Erythroblast (primary cell): ENCODE data around the gene ICAM2.
"Not testable (repeated sequence)": the region's sequence is repeated elsewhere in the genome, so short reads cannot be mapped to it uniquely, and the experiment has no call there.

ENCODE experiments used
- DNase-seq, 2 experiments: peaks; one replicate each; lab custom pipeline; 2025; lab: John Stamatoyannopoulos, UW
- GATA1 ChIP-seq: IDR thresholded peaks from 2 replicates; pipeline ENCODE4 v1.6.1; 2011; ENCODE audit warnings: low read depth, mild to moderate bottlenecking, control low read depth, low read length, moderate library complexity
- POLR2A ChIP-seq: IDR thresholded peaks from 2 replicates; pipeline ENCODE4 v1.6.1; 2011; ENCODE audit warnings: mild to moderate bottlenecking, low read length

ICAM2 gene

DNA sequence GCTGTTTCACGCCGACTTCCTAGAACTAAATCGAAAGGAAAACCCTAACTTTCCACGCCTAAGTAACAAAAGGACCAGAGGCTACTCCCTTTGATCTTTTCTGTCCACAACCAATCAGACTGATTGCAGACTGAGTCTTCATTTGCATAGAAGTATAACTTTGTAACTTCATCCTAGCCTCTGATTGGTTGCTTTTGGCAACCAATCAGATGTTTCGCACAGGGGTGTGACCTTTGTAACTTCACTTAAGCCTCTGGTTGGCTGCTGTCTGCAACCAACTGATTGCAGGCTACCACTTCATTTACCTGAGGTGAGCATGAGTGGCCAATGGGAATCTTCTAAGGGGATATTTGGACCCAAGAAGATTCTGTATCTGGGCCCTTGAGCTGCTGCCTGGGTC, 17.4 kb upstream of the ICAM2 start:
- DNase-seq, result no peak
- TF ChIP-seq GATA1, result no peak
- no peak for TF ChIP-seq POLR2A

DNA sequence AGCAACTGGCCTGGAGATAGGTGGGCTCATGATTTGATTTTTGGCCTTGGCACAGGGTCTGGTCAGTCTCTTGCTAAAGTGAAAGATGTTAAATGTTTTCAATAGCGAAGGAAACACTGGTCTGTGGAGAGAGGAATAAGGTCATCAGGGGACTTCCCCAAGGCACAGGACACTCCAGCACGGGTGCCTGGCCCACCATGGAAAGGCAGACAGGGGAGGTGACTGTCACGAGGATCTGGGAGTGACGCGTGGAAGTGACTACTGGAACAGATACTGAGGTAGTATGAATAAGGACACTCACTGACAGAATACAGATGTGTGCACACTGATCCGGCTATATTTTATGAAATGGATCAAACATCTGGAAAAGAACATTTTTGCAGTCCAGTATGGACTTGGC, 16.7 kb upstream of the ICAM2 start:
- TF ChIP-seq GATA1, result no peak
- no peak for TF ChIP-seq POLR2A
- no peak for DNase-seq

DNA sequence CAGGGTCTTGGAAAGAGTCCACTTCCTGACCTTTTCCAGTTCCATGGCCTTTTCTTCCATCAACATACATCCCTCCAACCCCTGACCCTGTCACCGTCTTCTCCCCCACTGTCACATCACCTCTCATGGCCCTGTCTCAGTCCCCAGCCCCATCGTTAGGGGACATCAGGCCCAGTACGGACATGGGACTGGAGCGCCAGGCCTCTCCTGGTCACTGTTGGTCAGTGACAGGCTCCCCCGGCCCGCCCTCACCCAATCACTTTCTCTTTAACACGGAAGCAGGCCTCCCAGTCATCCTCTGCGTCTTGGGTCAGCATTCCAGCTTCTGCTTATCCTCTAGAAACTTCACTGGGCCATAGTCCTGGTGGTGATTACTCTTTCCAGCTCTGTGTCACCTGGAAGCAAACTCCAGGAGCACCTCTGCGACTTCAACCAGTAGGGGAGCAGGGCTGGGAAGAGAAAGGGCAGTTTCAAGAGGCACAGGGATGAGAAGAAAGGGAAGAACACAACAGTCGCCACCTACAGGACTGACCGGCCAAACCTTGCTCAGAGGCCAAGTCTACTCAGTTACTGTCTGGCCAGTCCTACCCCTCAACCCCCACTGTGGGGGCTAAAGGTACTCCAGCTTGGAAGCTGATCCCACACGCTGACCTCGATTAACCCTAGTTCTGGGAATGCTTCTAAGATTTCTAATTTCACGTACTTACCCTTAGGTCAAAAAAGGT, 15.9 kb upstream of the ICAM2 start:
- no peak for TF ChIP-seq GATA1
- no peak for DNase-seq

DNA sequence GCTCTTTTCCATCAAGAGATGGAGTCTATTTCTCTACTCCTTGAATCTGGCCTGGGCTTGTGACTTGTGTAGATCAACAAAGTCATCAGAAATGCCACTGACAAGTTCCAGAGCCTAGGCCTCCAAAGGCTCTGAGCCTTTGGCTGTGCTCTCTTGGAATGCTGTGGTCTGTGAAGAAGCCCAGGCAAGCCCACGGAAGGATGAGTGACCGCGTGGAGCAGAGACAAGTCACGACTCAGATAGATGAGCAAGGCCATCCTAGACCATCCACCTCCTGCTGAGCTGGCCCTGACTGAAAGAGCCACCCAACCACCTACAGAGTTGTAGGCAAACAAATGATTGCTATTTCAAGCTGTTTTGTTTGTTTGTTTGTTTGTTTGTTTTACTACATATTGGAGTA, 11.6 kb upstream of the ICAM2 start:
- DNase-seq, result no peak
- TF ChIP-seq GATA1, result no peak
- no peak for TF ChIP-seq POLR2A

DNA sequence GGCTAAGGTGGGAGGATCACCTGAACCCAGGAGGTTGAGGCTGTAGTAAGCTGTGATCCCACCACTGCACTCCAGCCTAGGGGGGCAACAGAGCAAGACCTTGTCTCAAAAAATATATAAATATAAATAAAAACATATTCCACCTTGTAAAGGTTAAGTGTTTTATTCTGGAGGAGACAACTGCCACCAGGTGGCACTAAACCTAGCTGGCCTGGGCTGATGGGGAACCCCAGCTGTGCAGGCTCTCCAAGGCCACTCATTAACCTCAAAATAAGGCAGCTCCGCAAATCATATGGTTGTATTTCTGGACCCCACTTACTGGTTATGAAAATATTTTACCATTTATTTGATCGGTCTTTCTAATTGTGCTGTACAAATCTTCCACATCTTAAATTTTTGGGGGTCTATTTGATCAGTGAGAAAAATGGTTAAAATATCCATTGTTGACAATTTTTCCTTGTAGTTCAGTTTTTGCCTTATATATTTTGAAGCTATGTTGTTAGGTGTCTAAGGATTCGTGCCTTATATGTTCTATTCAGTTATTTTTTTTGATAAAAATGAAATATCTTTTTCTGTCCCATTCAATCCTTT, 8.5 kb upstream of the ICAM2 start:
- TF ChIP-seq POLR2A (no peak), GATA1 (no peak)
- peak; percentile 64 to 82 for DNase-seq

DNA sequence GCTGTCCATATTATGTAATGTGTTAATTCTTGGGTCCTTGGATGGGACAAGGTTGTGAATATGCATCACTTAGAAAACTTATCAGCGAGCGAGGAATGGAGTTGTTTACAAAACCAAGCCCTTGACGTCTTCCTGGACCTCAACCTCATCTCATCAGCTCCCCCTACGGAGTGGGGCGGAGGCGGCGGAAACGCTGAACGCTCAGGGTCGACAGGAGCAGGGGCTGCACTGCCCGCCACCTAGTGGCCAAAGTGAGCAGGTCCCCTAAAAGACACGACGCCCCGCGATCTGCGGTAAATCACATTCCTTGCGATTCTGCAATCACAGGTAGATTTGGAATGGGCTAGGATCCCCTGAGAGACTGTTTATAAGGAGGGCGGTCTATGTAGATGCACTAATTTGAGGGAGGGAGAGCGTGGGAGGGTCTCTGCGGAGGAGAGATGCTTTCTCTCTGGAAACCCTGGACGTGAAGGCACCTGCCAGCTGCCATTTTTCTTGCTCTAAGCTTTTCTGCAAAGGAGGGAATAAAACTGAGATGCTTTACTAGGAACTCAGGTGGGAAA, 5.4 kb upstream of the ICAM2 start:
- DNase-seq, result peak; percentile 94 to 95
- TF ChIP-seq GATA1, result no peak
- TF ChIP-seq POLR2A, result no peak

DNA sequence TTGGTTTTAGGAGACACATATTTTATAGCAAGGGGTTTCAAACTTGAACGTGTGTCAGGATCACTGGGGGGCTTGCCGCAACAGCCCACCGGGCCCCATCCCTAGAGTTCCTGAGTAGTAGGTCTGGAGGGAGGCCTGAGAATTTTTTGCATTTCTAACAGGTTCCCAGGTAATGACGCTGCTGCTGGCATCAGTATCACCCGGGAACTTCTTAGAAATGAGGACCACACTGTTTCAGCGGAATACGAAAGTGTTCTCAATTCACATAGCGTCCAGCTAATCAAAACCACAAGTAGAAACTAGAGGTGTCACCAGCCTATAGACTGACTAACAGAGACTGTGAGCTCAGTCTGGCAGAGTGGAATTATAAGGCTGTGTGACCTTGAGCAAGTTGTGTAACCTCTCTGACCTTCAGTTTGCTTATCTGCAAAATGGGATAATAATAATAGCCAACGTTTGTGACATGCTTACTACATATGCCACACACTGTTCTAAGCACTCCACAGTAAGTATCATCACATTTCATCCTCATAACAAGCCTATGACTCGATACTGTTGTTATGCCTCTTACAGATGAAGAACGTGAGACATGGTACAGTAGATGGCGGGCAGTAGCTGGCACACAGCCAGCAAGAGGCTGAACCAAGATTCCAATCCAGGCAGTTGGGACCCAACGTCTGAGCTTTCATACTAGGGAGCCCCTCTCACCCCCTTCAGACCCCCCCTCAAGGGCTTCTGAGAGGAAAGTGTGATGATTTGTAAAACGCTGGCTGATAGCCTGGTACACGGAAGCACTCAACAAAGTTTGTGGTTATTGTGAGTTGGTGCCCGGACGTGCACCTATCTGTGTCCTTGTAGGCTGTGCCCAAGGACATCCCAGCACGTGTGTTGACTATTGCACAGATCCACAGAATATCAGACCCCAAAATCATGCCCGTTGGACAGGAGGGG, 4.6 kb upstream of the ICAM2 start:
- peak; percentile 29 for TF ChIP-seq POLR2A
- no peak for TF ChIP-seq GATA1
- DNase-seq, result peak in 1 of 2 experiments; percentile 72

DNA sequence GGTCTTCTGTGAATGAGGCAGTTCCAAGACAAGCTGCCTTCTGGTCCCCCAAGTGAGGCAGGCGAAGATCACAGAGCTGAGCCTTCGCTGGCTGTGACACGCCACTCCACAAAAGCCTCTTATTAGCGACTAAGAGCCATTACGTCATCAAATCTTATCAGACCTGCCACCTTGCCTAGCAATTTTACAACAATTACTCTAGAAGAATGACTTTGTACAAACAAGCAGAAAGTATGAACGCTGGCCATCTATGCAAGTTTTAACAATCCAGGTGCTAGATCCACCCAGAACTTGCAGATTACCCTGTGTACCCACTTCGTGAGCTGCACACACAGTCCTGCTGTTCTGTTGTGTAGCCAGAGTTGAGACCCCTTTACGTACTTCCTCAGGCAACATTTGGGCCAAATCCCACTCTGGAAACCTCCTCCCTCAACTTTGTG, 3.8 kb upstream of the ICAM2 start:
- TF ChIP-seq POLR2A, result peak; percentile 87
- no peak for TF ChIP-seq GATA1
- DNase-seq, result peak; percentile 93 to 97

DNA sequence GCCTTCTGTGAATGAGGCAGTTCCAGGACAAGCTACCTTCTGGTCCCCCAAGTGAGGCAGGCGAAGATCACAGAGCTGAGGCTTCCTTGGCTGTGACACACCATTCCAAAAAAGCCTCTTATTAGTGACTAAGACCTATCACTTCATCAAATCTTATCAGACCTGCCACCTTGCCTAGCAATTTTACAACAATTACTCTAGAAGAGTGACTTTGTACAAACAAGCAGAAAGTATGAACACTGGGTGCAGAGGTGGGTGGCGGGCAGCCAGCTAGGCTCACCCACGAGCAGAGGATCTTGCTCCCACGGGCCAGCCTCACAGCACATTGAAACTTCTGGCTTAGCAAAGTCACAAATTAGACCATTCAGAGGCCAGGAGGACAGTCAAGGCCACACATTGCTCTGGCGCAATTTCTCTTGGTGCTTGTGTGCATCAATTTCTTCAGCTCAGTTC, 2.2 kb upstream of the ICAM2 start:
- TF ChIP-seq POLR2A (no peak), GATA1 (no peak)
- DNase-seq, result peak; percentile 75 to 85

DNA sequence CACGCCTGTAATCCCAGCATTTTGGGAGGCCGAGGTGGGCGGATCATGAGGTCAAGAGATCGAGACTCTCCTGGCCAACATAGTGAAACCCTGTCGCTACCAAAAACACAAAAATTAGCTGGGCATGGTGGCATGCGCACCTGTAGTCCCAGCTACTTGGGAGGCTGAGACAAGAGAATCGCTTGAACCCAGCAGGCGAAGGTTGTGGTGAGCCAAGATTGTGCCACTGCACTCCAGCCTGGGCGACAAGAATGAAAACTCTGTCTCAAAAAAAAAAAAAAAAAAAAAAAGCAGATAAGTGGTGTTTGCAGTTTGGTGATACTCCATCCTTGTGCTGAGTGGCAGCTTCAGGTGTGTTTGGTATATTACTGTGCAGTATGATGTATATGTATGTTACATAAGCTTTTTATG, 877 bp downstream of the ICAM2 start:
- DNase-seq, result not testable (repeated sequence)

DNA sequence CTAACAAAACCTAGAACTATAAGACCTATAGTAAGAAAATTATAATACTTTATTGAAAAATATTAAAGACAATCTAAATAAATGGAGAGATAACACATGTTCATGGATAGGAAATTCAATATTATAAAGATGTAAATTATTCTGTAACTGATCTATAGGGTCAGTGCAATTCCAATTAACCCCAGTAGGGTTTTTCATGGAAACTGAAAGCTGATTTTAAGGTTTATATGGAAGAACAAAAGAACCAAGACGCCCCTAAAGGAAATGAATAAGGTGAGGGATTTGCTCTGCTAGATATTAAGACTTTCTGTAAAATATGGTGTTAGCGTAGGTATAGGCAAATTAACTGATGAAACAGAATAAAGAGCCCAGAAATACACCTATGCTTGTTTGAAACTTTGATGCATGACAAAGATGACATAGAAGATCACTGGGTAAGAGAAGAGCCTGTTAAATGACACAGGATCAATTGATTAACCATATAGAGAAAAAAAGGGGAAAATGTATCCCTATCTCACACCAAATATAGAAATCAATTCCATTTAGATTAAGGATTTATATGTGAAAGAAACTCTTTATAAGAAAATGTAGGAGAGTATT, 3.0 kb downstream of the ICAM2 start:
- TF ChIP-seq POLR2A, result no peak
- no peak for TF ChIP-seq GATA1
- DNase-seq, result peak in 1 of 2 experiments; percentile 29

DNA sequence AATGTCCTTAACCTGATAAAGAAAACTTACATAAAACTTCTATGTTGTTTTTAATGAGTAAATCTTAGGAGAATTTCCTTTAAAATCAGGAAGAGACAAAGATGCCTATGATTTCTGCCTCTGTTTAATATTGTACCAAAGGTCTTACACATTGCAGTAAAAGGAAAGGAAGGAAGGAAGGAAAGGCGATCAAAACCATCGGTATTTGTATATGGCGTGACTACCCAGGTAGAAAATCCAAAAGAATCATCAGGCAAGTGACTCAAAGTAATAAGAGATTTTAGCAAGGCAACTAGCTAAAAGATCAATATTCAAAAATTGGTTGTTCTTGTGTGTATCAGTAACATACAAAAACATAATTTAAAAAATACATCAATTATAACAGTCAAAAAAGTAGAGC, 3.5 kb downstream of the ICAM2 start:
- DNase-seq, result no peak
- TF ChIP-seq GATA1, result no peak
- no peak for TF ChIP-seq POLR2A

DNA sequence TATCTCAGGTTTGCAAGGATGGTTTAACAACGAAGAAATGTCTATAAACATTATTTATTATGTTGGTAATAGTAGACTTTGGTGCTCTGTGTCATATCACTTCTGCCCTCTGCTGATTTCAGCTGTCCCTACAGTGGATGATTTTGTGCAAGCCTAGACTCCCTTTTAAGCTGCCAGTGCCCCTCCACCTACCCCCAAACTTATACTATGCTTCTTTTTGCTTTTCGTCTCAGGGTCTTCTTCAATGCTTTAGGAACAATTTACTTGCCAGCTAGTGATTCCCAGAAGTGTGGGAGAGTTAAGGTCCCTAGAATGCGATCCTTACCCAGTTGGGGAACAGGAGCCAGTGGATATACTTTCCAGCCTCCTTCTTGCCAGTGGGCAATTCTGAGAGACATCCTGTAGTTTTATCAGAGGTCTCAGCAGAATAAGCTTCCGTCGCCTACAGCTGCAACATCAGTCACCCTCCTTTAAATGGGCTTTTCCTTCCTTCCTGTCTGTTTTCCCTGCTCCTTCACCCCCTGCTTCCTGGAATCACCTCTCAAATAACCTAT, 4.1 kb downstream of the ICAM2 start:
- peak in 1 of 2 experiments; percentile 47 for DNase-seq
- TF ChIP-seq GATA1, result no peak
- peak; percentile 36 for TF ChIP-seq POLR2A

DNA sequence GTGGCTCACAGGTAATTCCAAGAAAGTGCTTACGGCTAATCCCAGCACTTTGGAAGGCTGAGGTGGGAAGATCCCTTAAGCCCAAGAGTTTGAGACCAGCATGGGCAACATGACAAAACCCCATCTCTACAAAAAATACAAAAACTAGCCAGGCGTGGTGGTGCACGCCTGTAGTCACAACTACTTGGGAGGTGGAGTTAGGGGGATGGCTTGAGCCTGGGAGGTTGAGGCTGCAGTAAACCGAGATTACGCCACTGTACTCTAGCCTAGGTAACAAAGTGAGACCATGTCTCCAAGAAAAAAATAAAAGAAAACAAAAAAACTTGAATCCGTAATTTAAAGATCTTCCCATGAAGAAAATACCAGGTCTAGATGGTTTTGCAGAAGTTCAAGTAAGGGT, 5.0 kb downstream of the ICAM2 start:
- no peak for DNase-seq
- TF ChIP-seq POLR2A (no peak), GATA1 (no peak)
